NCI-H774 (cell line): ENCODE results near the gene ODAD4.
"Not testable (repeated sequence)": the region's sequence is repeated elsewhere in the genome, so short reads cannot be mapped to it uniquely, and the experiment has no call there.

Experiments used
- DNase-seq: peaks from one replicate; lab custom pipeline; 2025; lab: John Stamatoyannopoulos, UW

Gene ODAD4

DNA sequence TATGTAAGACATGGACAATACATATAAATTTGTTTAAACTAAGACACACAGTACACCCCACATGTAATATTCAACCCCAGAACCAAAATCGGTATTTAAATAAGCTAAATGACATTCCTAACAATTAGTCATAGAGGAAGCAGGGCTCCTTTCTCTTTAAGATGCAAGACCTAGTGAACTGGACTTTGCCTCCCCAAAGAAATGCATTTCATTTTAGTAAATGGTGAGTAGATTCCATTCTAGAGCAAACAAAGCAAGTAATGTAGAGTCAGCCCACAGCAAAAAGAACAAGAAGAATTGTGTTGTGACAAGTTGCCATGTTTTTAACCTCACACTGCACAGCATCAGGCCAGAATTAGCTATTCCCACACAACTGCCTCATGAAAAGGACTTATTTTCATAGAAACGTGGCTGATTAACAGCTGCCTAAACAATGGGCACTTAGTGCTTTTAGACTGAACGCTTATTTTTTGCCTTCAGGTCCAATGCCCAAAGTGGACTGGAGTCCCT is 72.4 kb downstream of the ODAD4 start:
- DNase-seq = no peak

DNA sequence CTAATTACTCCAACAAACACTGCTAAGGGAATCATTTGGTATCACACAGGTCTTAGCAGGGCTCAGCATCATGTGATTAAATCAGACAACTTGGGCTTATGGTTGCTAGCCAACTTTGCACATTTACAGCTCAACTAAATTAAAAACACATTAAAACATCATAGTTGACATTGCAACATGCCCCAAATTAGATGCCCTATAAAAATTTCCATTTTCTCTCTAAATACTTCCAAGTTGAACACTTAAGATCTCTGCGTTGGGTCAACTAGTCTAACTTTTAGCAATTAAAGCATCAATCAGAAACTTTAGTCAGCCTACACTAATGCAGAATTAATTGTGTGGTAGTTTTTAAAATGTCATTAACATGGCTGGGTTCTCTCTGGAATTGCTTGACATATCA is 74.7 kb downstream of the ODAD4 start:
- no peak for DNase-seq

DNA sequence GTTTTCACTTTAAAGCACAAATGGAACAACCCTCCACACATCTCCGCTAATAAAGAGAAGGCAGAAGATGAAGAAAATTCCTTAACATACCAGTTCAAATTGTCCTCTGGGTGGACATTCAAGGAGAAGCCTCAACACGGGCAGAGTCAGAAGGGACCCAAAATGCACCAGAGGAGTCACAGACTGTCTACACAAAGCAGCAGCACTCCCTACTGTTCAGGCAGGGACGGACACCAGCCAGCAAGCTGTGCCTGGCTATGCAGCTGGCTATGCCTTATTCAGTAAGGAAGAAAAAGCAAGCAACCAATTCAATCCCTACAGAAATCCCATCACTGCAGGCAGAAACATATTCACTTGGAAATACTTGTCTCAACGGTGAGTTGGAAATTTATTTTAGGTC is 78.8 kb downstream of the ODAD4 start:
- DNase-seq = no peak

DNA sequence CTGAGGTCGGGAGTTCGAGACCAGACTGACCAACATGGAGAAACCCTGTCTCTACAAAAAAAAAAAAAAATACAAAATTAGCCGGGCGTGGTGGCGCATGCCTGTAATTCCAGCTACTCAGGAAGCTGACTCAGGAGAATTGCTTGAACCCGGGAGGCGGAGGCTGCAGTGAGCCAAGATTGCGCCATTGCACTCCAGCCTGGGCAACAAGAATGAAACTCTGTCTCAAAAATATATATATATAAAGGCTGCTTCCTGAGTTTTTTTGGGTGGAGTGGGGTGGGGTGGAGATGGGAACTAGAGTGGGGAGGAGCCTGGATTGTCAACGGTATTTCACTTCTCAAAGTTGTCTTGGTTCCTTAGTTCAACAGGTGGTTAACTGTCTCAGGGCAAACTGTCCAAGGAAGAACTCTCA is 79.9 kb downstream of the ODAD4 start:
- not testable (repeated sequence) for DNase-seq

DNA sequence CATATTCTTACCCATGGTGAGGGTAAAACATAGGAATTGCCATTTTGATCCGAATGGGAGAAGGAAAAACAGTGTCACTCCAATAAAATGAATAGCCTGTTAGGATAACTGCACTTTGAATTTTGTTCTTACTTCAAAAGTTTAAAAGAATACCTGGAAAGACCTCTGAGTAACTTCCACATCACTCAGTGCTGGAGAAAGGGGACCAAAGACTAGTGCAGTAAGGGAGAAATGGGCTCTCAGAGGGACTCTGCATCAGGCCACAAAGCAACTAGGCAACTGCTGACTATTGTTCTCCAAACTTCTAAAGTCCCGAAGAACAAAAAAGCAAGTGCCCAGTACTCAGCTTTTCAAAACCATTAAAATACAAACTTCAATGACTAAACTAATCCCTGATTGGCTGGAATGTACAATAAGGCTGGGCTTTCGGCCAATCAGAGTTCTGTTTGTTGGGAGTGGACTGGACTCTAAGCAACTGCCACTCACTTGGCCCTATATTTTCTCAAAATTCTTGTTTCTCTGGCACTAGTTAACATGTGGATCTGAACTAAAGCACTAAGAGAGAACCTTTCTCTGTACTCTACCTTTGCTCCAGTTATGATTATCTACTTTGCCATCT is 80.6 kb downstream of the ODAD4 start:
- DNase-seq = no peak

DNA sequence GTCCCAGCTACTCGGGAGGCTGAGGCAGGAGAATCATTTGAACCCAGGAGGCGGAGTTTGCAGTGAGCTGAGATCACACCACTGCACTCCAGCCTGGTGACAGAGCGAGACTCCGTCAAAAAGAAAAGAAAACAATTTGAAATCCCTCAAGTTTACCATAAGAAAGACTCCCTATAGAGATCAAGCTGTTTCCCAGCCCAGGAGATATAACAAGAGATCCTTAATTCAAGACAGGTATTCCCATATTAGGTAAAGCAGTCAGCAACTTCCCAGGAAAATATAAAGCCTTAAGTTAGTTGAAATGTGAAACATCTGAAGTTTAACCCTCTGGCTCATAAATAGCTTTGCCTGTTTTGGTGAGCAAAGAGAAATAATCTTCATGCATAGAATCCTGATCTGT is 81.9 kb downstream of the ODAD4 start:
- not testable (repeated sequence) for DNase-seq

DNA sequence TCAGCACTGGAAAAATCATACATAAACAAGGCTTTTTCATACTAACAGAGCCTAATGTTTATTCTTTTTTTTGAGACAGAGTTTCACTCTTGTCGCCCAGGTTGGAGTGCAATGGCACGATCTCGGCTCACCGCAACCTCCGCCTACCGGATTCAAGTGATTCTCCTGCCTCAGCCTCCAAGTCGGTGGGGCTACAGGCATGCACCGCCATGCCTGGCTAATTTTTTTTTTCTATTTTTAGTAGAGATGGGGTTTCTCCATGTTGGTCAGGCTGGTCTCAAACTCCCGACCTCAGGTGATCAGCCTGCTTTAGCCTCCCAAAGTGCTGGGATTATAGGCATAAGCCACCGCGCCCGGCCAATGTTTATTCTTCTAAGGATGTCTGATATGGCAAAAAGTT is 83.3 kb downstream of the ODAD4 start:
- DNase-seq = not testable (repeated sequence)
